ENCODE data around the gene EVPL. TPM values are rescaled to one million over a fixed set of nuclear protein-coding genes. Genes with fewer than 3 reads are reported as not detected.
"Not testable (repeated sequence)": the region's sequence is repeated elsewhere in the genome, so short reads cannot be mapped to it uniquely, and the experiment has no call there.

EVPL gene
- polyA plus RNA-seq, 3 donors: not detected

DNA sequence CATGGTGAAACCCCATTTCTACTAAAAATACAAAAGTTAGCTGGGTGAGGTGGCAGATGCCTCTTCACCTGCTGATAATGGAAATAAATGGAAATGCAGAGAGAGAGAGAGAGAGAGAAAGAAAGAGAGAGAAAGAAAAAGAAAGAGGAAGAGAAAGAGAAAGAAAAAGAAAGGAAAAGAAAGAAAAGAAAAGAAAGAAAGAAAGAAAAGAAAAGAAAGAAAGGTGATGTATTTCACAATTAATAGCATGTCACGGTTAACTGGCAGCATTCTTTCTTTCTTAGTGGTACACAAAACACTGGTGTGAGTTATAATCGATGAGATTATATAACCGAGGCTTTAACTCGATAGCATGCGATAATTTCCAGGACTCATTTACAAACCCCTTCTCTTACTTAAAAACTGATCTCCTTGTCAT lies 51.3 kb downstream of the EVPL start:
- Mint-ChIP-seq H3K4me3 (no peak overlapping the region), H3K4me1 (peaks cover 62% of the 10 kb centered on the region), H3K27me3 (ENCODE audit: low read depth in 3 of 3) (peaks cover 0 to 1% (median 0%) of the 10 kb centered on the region in 3 donors), H3K9me3 (no peaks in the 10 kb centered on the region), H3K36me3 (peaks cover 40 to 67% of the 10 kb centered on the region in 2 donors), H3K27ac (peak overlapping the region in 3 of 7 donors; percentile 41 to 75 (median 48))
- peak overlapping the region in 1 of 2 donors; percentile 42 for H3K27ac ChIP-seq (ENCODE audit: low read depth in 1 of 2, low read length in 2 of 2)
- no peak overlapping the region for H2AFZ ChIP-seq (ENCODE audit: insufficient read depth, low read depth, low read length, poor library complexity, severe bottlenecking)
- no peak for DNase-seq
- H3K9ac ChIP-seq (ENCODE audit: insufficient read depth, low read length, poor library complexity, severe bottlenecking): no peak overlapping the region
- H3K4me2 ChIP-seq (replicated peaks; ENCODE audit: extremely low read depth, low read length, poor library complexity, severe bottlenecking): peak overlapping the region; percentile 26
- H3K4me3 ChIP-seq (replicated peaks in 1 of 3; ENCODE audit: low read depth in 2 of 3, low read length in 3 of 3): no peak overlapping the region
- H3K9me3 ChIP-seq (replicated peaks in 1 of 2; ENCODE audit: control insufficient read depth in 1 of 2, insufficient read depth in 1 of 2, low read length in 2 of 2): no peaks in the 10 kb centered on the region
- WGBS (ENCODE audit: insufficient coverage): no CpG with 5 or more reads among the region's 5 CpGs
- H3K36me3 ChIP-seq (replicated peaks in 1 of 2; ENCODE audit: control insufficient read depth in 1 of 2, insufficient read depth in 2 of 2, low read length in 2 of 2): peaks cover 25 to 39% of the 10 kb centered on the region in 2 donors
- no peak for TF ChIP-seq CTCF (IDR thresholded peaks at IDR 0.05)
- no peaks in the 10 kb centered on the region for H4K20me1 ChIP-seq (ENCODE audit: insufficient read depth, low read length)
- H3K27me3 ChIP-seq (ENCODE audit: control insufficient read depth in 2 of 2, insufficient read depth in 2 of 2, low read length in 2 of 2): no peaks in the 10 kb centered on the region
- H3K79me2 ChIP-seq (ENCODE audit: insufficient read depth, low read length): peaks cover 91% of the 10 kb centered on the region
- H3K4me1 ChIP-seq (ENCODE audit: control insufficient read depth in 1 of 2, insufficient read depth in 2 of 2, low read length in 2 of 2): peaks cover 40 to 60% of the 10 kb centered on the region in 2 donors
- intact Hi-C loops (cut with micrococcal nuclease): loop anchor here in 1 of 2 donors (10.0 kb wide), 1 partner anchor 191 kb away; the partner anchor contains the start of gene UNK

DNA sequence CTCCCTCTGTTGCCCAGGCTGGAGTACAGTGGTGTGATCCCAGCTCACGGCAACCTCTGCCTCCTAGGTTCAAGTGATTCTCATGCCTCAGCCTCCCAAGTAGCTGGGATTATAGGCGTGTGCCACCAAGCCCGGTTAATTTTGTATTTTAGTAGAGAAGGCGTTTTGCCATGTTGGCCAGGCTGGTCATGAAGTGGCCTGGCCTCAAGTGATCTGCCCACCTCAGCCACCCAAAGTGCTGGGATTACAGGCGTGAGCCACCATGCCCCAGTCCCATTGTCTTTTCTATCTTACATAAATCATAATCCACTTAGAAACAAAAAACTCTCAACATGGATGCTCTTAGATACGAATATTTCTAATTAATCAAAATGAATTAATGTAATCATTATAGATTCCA lies 51.9 kb downstream of the EVPL start:
- not testable (repeated sequence) for H3K4me2 ChIP-seq (replicated peaks; ENCODE audit: extremely low read depth, low read length, poor library complexity, severe bottlenecking)

More for the DNA sequence above, 51.9 kb downstream of the EVPL start:
- H3K9me3 ChIP-seq (replicated peaks in 1 of 2; ENCODE audit: control insufficient read depth in 1 of 2, insufficient read depth in 1 of 2, low read length in 2 of 2); H3K4me3 ChIP-seq (replicated peaks in 1 of 3; ENCODE audit: low read depth in 2 of 3, low read length in 3 of 3); H3K27ac ChIP-seq (ENCODE audit: low read depth in 1 of 2, low read length in 2 of 2); DNase-seq; H3K9ac ChIP-seq (ENCODE audit: insufficient read depth, low read length, poor library complexity, severe bottlenecking); H3K27me3 Mint-ChIP-seq (ENCODE audit: low read depth in 3 of 3); H3K9me3 Mint-ChIP-seq; H4K20me1 ChIP-seq (ENCODE audit: insufficient read depth, low read length); H2AFZ ChIP-seq (ENCODE audit: insufficient read depth, low read depth, low read length, poor library complexity, severe bottlenecking); H3K27me3 ChIP-seq (ENCODE audit: control insufficient read depth in 2 of 2, insufficient read depth in 2 of 2, low read length in 2 of 2); H3K4me3 Mint-ChIP-seq: not testable (repeated sequence)
- peaks cover 40 to 60% of the 10 kb centered on the region in 2 donors for H3K4me1 ChIP-seq (ENCODE audit: control insufficient read depth in 1 of 2, insufficient read depth in 2 of 2, low read length in 2 of 2)
- peaks cover 25 to 39% of the 10 kb centered on the region in 2 donors for H3K36me3 ChIP-seq (replicated peaks in 1 of 2; ENCODE audit: control insufficient read depth in 1 of 2, insufficient read depth in 2 of 2, low read length in 2 of 2)
- intact Hi-C loops (cut with micrococcal nuclease): loop anchor here in 1 of 2 donors (10.0 kb wide), 1 partner anchor 190 kb away; the partner anchor contains the start of gene UNK
- H3K4me1 Mint-ChIP-seq: peaks cover 62% of the 10 kb centered on the region
- WGBS (ENCODE audit: insufficient coverage): 100% methylated on average over 3 of the region's 6 CpGs
- peak overlapping the region in 1 of 7 donors; percentile 46 for H3K27ac Mint-ChIP-seq
- H3K79me2 ChIP-seq (ENCODE audit: insufficient read depth, low read length): peaks cover 90% of the 10 kb centered on the region
- H3K36me3 Mint-ChIP-seq: peaks cover 40 to 73% of the 10 kb centered on the region in 2 donors

Data from CD14-positive monocyte (primary cell).